Activated T-cell treated with anti-CD3 and anti-CD28 coated beads for 24 hours (primary cell): Measurements from ENCODE around the gene R3HDM4.
"Not testable (repeated sequence)": the region's sequence is repeated elsewhere in the genome, so short reads cannot be mapped to it uniquely, and the experiment has no call there.

Experiments used
- DNase-seq: peaks from one replicate; pipeline ENCODE4 v3.0.0-alpha.2; 2020; ENCODE audit warnings: low read depth

The R3HDM4 gene

DNA sequence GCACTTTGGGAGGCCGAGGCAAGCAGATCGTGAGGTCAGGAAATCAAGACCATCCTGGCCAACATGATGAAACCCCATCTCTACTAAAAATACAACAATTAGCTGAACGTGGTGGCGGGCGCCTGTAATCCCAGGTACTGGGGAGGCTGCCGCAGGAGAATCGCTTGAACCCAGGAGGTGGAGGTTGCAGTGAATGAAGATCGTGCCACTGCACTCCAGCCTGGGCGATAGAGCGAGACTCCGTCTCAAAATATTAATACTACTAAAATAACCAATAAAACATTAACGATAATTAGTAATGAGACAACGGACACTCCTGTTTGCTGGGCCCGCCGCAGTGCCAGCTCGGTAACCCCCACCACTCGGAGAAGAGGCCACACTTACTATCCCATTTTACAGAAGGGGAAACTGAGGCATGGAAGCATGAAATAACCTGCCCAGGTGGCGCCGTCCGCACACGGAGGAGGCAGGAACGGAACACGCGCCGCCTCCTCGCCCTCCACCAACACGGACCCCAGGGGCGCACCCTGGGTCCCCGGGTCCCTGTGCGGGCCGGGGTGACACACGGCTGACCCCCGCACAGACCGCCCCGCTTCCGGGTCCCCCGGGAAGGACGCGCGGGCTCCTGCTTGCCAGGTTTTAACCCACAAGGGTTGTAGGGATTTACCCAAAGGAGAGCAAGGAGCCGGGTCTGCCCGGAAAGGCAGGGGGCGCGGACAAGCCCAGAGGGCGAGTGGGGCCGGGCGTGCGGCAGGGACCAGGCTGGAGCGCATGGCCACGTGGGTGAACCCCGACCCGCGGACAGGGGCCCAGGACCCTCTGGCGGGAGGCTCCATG lies 1.6 kb downstream of the R3HDM4 start:
- no peak for DNase-seq

DNA sequence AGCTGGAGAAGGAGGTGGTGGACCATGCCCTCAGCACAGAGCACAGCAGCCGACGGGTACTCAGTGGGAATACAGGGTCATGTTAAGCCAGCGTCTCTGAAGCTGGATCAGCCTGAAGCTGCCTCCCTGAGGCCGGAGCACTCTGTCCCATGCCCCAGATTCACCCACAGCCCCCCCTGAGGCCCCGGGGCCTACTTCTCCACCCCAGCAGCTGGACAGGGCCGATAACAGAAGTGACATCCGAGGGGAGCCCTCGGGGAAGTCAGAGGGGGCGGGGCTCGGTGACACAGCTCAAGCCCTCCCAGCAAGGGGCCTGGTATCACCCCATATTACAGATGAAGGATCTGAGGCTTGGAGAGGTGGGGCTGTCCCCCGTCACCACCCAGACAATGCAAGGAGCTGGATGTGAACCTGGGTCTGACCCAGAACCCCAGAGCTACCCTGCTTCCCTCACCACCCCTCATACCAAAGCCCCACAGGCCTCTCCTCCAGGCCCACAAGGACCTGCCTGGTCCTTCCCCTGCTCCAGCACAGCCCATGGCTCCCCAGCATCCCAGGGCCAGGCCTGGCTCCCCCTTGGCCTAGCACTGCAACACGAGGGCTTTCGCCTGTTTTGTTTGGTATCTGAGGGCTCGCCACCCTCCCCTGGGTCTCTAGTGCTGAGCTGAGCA lies 5.7 kb downstream of the R3HDM4 start:
- no peak for DNase-seq

DNA sequence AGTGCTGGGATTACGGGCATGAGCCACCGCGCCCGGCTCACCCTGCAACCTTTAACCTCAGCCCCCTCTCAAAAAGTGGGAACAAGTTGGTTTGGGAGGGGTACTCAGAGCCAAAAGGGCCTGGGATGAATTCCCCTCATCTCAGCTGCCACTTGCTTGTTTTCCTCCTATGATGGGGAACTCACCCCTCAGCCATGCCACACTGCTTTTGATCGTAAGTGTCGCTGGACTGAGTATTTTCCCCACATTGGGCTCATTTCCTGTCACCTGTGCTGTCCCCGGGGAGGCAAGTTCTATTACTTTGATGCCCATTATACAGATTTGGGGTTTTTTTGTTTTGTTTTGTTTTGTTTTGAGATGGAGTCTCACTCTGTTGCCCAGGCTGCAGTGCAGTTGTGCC lies 6.5 kb downstream of the R3HDM4 start:
- DNase-seq: no peak

DNA sequence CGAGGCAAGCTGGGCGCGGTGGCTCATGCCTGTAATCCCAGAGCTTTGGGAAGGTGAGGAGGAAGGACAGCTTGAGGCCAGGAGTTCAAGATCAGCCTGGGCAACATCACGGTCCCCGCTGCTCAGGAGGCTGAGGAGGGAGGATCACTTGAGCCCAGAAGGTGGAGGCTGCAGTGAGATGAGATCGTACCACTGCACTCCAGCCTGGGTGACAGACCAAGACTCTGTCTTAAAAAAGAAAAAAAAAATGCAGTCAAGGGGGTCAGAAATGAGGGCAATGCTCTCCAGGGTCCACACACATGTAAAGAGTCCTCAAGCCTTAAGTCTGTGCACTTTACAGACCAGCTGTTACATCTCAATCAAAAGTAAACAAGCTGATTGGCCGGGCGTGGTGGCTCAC lies 8.5 kb downstream of the R3HDM4 start:
- no peak for DNase-seq

DNA sequence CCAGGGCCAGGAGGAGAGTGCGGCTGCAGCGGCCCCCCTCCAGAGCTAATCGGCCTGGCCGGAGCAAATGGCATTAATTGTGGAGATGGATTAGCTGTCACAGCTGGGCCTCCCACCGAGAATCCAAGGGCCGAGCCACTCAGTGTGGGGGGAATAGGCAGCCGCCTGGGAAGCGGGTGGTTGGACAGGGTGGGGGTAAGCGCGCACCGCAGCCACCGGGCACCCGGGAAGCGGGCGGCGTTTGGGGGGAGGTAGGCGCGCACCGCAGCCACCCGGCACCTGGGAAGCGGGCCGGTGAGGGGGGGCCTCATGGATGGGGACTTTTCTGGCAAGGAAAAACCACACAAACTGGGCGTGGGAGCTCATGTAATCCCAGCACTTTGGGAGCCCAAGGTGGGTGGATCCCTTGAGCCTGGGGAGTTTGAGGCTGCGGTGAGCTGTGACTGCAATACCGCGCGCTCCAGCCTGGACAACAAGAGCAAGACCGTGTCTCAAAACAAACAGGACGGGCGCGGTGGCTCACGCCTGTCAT lies 9.7 kb downstream of the R3HDM4 start:
- DNase-seq: no peak

DNA sequence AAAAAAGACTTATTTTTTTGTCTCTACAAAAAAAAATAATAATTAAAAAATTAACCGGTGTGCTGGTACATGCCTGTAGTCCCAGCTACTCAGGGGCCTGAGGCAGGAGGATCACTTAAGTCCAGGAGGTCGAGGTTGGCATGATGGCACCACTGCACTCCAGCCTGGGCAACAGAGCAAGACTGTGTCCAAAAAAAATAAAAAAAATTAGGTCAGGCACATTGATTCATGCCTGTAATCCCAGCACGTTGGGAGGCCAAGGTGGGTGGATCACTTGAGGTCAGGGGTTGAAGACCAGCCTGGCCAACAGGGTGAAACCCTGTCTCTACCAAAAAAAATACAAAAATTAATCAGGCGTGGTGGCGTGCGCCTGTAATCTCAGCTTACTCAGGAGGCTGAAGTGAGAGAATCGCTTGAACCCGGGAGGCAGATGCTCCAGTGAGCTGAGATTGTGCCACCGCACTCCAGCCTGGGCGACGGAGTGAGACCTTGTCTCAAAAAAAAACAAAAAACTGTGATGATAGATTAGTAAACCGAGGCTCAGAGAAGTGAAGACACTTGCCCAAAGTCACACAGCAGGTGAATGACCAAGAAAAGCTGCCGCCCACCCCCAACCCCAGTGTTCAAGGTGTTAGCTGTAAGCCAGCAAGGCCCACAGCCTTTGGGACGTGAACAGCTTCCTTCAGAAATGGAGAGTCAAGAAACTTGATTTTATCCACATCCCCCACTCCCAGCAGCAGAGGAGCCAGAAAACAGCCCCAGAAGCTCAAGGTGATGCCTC lies 10.4 kb downstream of the R3HDM4 start:
- DNase-seq: no peak

DNA sequence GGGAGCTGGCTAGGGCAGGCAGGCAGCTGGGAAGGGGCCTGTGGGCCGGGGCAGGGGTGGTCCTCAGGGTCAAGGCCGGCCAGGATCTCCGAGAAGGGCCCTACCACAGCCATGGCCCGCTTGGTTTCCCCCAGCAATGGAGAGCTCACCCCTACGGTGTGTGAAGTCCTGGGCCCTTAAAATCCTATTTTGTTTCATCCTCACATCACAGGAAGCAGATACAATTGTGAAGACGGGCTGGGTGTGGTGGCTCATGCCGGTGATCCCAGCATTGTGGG lies 11.0 kb downstream of the R3HDM4 start:
- DNase-seq: no peak

DNA sequence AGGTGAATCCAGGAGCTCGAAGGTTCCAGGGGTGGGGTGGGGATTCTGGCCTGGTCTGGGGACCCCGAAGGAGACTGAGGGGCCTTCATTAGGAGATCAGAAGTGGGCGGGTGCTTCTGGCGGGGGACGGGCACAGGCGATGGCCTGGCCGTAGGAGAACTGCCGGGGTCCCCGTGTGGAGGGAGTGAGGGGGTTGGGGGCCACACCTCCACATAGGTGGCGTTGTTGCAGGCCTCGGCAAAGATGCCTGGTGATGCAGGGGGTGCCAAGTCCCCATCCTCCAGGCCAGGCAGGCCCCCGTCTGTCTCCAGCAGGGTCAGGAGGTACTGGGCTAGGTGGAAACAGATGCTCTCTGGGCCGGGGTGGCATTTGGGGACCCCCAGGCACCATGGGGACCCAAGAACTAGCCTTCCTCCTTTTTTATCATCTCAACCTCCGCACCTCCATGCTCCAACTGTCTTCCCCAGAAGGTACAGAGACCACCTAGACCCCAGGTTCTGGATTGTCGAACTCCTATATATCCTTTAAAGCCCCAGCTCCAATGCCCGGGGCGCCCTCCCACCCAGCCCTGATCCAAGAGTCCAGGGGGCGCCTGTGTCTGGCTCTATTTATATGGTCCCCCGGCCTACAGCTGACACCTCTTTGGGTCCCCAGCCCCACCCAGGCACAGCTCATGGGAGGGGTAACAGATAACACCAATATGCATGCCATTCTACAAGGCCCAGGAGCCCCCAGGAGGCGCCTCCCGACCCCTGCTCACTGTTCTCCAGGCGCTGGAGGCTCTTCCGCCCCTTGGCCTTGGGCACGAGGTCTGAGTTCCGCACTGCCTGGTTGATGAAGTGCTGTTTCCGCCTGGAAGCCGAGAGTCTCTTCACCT lies 11.6 kb downstream of the R3HDM4 start:
- no peak for DNase-seq

DNA sequence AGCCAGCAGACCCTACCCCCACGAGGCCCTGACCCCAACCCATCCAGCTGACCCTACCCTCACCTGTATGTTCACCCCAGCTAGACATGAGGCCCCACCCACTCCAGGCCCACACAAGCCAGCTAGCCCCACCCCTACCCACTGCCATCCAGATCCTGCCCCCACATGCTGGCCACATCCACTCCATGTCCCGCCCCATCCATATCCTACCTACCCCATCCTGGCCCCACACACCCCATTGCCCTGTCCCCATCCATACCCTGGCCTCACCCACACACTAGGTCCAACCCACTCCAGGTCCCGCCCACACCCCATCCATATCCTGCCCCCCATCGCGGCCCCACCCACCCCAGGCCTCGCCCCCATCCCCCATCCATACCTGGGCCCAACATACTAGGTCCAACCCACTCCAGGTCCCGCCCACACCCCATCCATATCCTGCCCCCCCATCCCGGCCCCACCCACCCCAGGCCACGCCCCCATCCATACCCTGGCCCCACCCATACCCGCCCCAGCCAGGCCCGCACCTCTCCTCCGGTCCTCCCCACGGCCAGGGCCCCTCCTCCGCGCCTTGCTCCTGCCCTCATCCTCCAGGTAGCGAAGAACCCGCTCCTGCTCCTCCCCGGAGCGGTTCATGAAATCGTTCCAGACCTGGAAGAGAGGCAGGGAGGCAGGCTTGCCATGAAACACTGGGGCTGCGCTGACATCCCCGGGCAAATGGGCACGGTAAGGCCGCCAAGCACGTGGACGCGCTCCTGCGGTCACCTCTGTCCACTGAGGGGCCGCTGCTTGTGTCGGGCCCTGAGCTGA lies 12.5 kb downstream of the R3HDM4 start:
- no peak for DNase-seq

DNA sequence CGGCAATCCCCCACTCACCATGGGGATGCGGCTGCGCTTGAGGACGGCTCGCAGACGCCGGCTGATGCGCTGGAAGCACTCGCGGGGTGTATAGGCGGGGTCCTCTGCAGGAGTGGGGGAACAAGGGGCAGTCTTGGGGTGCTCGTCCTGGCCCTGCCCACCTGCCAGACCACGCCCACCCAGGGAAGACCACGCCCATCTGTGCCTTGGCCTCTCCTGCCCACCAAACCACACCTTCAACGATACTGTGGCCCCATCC lies 13.0 kb downstream of the R3HDM4 start:
- no peak for DNase-seq

DNA sequence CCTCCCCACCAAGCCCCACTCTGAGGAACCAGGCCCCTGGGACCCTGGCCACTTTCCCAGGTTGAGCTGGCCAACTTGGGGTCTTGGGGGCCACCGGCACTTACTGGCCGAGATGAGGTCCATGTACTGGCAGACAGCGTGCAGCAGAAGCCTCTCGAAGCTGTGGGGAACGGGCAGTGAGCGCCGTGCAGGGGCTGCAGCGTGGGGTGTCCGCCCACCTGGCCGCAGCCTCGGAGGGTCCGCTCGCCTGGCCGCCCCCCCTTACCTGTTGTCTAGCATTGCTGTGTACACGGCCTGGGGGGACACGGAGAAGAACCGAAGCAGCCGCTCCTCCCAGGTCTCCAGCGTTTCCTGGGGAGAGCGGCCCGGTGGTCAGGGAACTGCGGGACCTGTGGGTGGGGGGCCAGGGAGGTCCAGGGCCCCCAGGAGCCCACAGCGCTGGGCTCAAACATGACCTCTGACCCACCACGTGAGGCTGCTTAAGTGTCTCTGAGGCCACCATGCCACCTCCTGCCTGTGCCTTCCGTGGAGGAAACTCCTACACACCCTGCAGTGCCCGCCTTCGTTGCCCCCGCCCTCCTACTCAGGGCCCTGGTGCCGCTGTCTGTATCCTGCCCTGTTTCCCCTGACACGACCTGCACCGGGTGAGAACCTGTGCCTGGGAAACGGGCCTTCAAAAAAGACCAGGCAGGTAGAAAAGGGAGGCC lies 13.5 kb downstream of the R3HDM4 start:
- DNase-seq: no peak

DNA sequence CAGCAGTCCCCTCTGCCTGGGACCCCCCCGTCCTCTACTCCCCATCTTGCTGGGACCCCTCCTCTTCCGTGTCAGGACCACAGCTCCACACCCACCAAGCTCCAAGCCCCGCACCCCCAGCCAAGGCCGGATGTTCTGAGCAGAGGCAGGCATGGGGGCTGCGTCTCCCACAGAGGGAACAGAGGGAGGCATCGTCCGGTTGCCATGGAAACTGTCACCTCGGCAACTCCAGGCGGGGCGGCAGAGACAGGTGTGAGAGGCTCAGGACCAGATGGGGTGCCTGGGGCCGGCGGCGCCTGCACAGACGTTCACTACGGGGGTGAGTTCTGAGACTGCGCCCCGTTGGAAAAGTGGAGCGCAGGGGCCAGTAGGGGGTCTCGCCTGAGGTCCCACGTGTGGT lies 14.4 kb downstream of the R3HDM4 start:
- DNase-seq: no peak

DNA sequence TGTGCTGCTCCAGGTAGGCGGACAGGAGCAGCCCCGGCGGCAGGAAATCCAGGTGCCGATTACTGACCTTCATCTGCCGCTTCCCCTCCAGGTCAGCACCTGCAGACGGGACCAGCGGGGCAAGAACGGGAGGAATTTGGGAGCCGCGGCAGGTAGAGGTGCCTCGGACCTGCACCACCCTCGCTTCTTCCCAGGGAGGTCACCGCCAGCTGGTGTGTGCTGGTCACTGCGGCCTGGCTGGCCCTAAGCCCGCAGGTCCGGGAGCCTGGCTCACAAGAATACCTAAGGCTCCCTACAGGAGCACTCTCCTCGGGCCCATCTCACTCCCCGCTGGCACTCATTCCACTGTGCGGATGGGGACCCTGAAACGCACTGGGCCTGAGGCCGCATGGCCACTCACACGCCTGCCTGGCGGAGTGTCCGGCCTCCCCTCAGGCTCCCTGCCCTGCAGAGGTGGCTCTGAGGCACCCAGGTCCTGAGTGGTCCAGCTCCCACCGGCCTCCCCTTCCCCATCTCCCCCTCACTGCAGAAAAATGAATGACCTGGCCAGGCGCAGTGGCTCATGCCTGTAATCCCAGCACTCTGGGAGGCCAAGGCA lies 15.5 kb downstream of the R3HDM4 start:
- DNase-seq: no peak

DNA sequence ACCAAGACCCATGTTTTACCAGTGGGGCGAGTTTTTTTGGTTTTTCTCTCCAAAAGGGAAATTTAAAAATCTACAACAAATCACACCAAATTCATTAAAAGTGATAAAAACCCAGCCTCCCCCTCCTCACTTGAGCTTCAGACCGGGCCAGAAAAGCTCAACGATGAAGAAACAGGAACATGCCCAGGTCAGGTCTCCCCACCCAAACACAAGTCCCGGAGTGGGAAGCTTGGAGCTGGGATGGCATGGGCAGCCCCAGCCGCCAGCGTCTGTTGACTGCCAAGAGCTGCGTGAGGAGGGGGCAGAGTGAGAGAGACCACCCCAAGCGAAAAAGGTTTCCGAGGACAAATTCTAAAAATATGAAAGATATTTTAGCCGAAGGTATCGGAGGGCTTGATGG lies 16.0 kb downstream of the R3HDM4 start:
- DNase-seq: no peak

DNA sequence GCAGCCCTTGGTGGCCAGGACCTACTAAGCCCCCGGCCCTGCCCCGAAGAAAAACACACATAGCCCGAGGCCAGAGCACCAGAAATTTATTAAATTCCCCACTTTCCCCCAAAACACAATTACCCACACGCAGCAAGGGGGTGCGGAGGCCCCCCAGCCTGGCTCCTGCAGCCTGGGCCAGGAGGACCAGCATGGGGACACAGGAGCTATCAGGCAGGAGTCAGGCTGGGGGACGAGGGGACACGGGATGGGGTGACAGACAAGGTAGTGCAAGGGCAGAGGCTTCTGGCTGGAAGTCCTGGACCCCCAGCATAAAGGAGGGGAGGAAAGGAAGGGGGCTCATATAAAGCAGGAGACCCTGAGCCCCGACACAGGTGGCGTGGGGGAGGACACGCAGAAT lies 16.6 kb downstream of the R3HDM4 start:
- no peak for DNase-seq

DNA sequence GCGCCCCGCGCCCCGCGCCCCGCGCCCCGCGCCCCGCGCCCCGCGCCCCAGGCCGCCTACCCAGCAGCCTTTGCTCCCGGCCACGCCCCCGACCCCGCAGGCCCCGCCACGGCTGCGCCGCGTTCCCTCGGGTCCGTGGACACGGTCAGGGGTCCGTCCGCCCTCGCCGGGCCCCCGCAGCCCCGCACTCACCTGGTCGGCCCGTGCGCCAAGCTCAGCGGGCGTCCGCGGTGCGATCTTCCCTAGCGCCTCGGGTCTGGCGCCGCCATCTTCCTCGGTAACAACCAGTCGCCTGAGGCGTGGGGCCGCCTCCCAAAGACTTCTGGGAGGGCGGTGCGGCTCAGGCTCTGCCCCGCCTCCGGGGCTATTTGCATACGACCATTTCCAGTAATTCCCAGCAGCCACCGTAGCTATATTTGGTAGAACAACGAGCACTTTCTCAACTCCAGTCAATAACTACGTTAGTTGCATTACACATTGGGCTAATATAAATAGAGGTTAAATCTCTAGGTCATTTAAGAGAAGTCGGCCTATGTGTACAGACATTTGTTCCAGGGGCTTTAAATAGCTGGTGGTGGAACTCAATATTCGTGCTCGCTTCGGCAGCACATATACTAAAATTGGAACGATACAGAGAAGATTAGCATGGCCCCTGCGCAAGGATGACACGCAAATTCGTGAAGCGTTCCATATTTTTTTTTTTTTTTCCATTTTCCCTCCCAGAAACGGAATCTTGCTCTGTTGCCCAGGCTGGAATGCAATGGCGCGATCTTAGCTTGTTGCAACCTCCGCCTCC lies 19.9 kb downstream of the R3HDM4 start, which contains the start of the genes MED16 and RNU6-9:
TSS of gene MED16 (minus strand) at position 294 of the 796 bp plus-strand sequence. CDS start 2,056 bp downstream, outside the sequence.
TSS of gene RNU6-9 (plus strand) at position 591 of the 796 bp plus-strand sequence.
- DNase-seq: peak; percentile 83

DNA sequence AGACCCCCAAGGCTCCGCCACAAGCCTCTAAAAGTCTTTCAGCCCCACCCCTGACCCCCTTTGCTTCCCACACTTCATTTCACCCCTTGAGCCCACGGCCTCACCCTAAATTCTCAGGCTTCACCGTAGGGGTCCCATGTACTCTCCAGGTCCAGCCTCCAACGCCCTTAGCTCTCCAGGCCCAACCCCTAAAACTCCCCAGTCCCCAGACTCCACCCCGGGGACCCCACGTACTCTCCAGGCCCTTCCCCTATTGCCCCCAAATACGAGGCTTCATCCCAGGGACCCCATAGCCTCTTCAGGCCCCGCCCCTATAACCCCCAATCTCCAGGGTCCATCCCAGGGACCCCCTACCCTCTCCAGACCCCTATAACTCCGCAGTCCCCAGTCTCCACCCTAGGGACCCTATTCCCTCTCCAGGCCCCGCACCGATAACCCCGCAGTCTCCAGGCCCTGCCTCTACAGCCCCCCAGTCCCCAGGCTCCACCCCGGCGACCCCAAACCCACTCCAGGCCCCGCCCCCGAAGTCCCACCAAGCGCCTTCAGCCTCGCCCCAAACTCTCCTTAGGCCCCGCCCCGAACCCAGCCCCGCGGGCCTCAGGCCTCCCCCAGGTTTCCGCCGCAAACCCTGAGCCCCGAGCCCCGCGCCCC lies 20.7 kb downstream of the R3HDM4 start:
- no peak for DNase-seq

DNA sequence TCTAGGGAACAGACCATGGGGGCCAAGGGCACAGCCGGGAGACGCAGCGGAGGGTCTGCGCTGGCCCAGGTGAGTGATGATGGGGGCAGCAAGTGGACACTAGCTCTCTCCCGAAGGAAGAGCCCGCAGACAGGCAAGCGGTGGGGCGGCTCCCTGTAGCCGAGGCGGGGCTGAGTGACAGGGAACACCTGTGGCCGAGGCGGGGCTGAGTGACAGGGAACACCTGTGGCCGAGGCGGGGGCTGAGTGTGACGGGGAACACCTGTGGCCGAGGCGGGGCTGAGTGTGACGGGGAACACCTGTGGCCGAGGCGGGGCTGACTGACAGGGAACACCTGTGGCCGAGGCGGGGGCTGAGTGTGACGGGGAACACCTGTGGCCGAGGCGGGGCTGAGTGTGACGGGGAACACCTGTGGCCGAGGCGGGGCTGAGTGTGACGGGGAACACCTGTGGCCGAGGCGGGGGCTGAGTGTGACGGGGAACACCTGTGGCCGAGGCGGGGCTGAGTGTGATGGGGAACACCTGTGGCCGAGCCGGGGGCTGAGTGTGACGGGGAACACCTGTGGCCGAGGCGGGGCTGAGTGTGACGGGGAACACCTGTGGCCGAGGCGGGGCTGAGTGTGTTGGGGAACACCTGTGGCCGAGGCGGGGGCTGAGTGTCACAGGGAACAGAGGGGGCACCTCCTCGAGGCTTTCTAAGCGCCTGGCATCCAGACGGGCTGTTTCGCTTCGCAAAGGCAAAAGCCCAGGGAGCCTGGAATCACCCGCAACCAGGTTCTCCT lies 21.4 kb downstream of the R3HDM4 start:
- DNase-seq: not testable (repeated sequence)
